HepG2 (cell line): ENCODE measurements around the gene ZKSCAN2. TPM values are rescaled to one million over a fixed set of nuclear protein-coding genes. Genes with fewer than 3 reads are reported as not detected.

Experiments
- ATRX ChIP-seq: sonication (generic); formaldehyde crosslinking; IDR thresholded peaks from 2 replicates; pipeline ENCODE4 v1.4.0; 2020; ENCODE audit warnings: missing genetic modification reagents, borderline replicate concordance
- CBX5 ChIP-seq: sonication (generic); formaldehyde crosslinking; IDR thresholded peaks from 2 replicates; pipeline ENCODE4 v1.4.0; 2020; ENCODE audit warnings: missing genetic modification reagents, borderline replicate concordance
- CCAR2 ChIP-seq: fragments of 200-400 bp; formaldehyde crosslinking; optimal IDR thresholded peaks from 2 replicates; pipeline ENCODE3; 2018; ENCODE audit warnings: low read depth, mild to moderate bottlenecking, low read length, moderate library complexity
- FIP1L1 ChIP-seq: fragments of 200-400 bp; formaldehyde crosslinking; IDR thresholded peaks from 2 replicates; pipeline ENCODE4 v1.6.1; 2018; ENCODE audit warnings: low read depth, mild to moderate bottlenecking, low read length, moderate library complexity, borderline replicate concordance; ENCODE audit not compliant: insufficient read depth
- HOXA7 ChIP-seq: sonication (generic); formaldehyde crosslinking; IDR thresholded peaks from 2 replicates; pipeline ENCODE4 v1.8.1; 2022; ENCODE audit warnings: mild to moderate bottlenecking, missing genetic modification reagents, moderate library complexity
- KLF9 ChIP-seq: IDR thresholded peaks from 2 replicates; pipeline ENCODE4 v1.6.1; 2016; ENCODE audit warnings: low read depth
- KMT2A ChIP-seq: sonication (generic); formaldehyde crosslinking; IDR thresholded peaks from 2 replicates; pipeline ENCODE4 v1.4.0; 2020; ENCODE audit warnings: missing genetic modification reagents
- MXD1 ChIP-seq: sonication (generic); formaldehyde crosslinking; IDR thresholded peaks from 2 replicates; pipeline ENCODE4 v1.4.0; 2020; ENCODE audit warnings: mild to moderate bottlenecking, missing genetic modification reagents
- NAIF1 ChIP-seq: sonication (generic); formaldehyde crosslinking; IDR thresholded peaks from 2 replicates; pipeline ENCODE4 v1.5.0; 2020; ENCODE audit warnings: mild to moderate bottlenecking, missing genetic modification reagents, borderline replicate concordance
- PHB2 ChIP-seq: fragments of 450-650 bp; IDR thresholded peaks from 2 replicates; pipeline ENCODE4 v1.6.1; 2018; ENCODE audit not compliant: partially characterized antibody
- PITX1 ChIP-seq: sonication (generic); formaldehyde crosslinking; IDR thresholded peaks from 2 replicates; pipeline ENCODE4 v1.5.1; 2020; ENCODE audit warnings: mild to moderate bottlenecking, missing genetic modification reagents
- PRDM4 ChIP-seq: sonication (generic); formaldehyde crosslinking; IDR thresholded peaks from 2 replicates; pipeline ENCODE4 v1.9.0; 2021; ENCODE audit warnings: missing genetic modification reagents, borderline replicate concordance
- SETDB1 ChIP-seq: sonication (generic); formaldehyde crosslinking; IDR thresholded peaks from 2 replicates; pipeline ENCODE4 v1.5.1; 2020; ENCODE audit warnings: missing genetic modification reagents, mild to moderate bottlenecking, borderline replicate concordance
- SMAD9 ChIP-seq: sonication (generic); formaldehyde crosslinking; IDR thresholded peaks from 2 replicates; pipeline ENCODE4 v1.5.1; 2020; ENCODE audit warnings: mild to moderate bottlenecking, missing genetic modification reagents
- SMARCC2 ChIP-seq: fragments of 450-650 bp; IDR thresholded peaks from 2 replicates; pipeline ENCODE4 v1.6.1; 2017; ENCODE audit warnings: antibody characterized with exemption, mild to moderate bottlenecking
- ZNF670 ChIP-seq: sonication (generic); formaldehyde crosslinking; IDR thresholded peaks from 2 replicates; pipeline ENCODE4 v1.8.0; 2022; ENCODE audit warnings: mild to moderate bottlenecking, missing genetic modification reagents, borderline replicate concordance
- ZNF773 ChIP-seq: sonication (generic); formaldehyde crosslinking; IDR thresholded peaks from 2 replicates; pipeline ENCODE4 v1.4.0; 2020; ENCODE audit warnings: missing genetic modification reagents, borderline replicate concordance
- ZNF781 ChIP-seq: sonication (generic); formaldehyde crosslinking; IDR thresholded peaks from 2 replicates; pipeline ENCODE4 v1.5.1; 2020; ENCODE audit warnings: borderline replicate concordance, mild to moderate bottlenecking, missing genetic modification reagents; ENCODE audit errors: not compliant biosample characterization
- polyA plus RNA-seq, 8 experiments: library from polyadenylated mRNA; depleted of rRNA in 3 of 8; stranded (reverse) in 7 of 8; unstranded in 1 of 8; fragments of >200 nt; fragmentation: Illumina TruSeq in 4 of 8; extraction: Trizol in 4 of 8; gene quantifications; 2 replicates each; pipeline versions ENCODE4 v1.2.1 to v1.2.3, GENCODE V29; 2011 to 2016; ENCODE audit warnings: low read depth in 4 of 8, missing spikeins in 1 of 8, mixed read lengths in 1 of 8; ENCODE audit not compliant: insufficient read depth in 1 of 8
- total RNA-seq, 5 experiments: library from RNA; depleted of rRNA; stranded (reverse); fragments of >200 nt; fragmentation: Illumina TruSeq; extraction: Trizol; gene quantifications; 2 replicates each; pipeline ENCODE4 v1.2.3, GENCODE V29; 2016; ENCODE audit warnings: low read depth in 1 of 5
- TF ChIP-seq, protein P1 (sequence below): sonication (generic); formaldehyde crosslinking; IDR thresholded peaks from 2 replicates; pipeline ENCODE4 v1.5.1; 2020; ENCODE audit warnings: mild to moderate bottlenecking, missing genetic modification reagents, borderline replicate concordance

The ZKSCAN2 gene
- total and polyA plus RNA-seq, 2 of the 13 experiments (the other 11 are each of a cell fraction or from before 2014, with no cell fraction given): 4.2 to 11.1 TPM

GRCh38 chr16:25257956-25258860 lies 563 bp upstream of the ZKSCAN2 start (continued):
- TF ChIP-seq CBX5 (CRISPR knock-in tag) (peak; percentile 94; the same call in 1 of the 2 replicates), SETDB1 (CRISPR knock-in tag) (no peak), ZNF773 (no peak; the same call in 1 of the 2 replicates), KMT2A (peak; percentile 78), MXD1 (CRISPR knock-in tag) (no peak; the same call in 1 of the 2 replicates), SMARCC2 (no peak), HOXA7 (CRISPR knock-in tag) (peak; percentile 95; the same call in 1 of the 2 replicates), ATRX (CRISPR knock-in tag) (peak; percentile 26; the same call in 1 of the 2 replicates), ZNF670 (CRISPR knock-in tag) (peak; percentile 74), FIP1L1 (peak; percentile 91; the same call in 1 of the 2 replicates), PITX1 (CRISPR knock-in tag) (peak; percentile 68; the same call in 1 of the 2 replicates), SMAD9 (CRISPR knock-in tag) (peak; percentile 92), ZNF781 (CRISPR knock-in tag) (peak; percentile 99), NAIF1 (CRISPR knock-in tag) (peak; percentile 59; the same call in 1 of the 2 replicates), CCAR2 (peak; percentile 70), KLF9 (CRISPR knock-in tag) (peak; percentile 80; the same call in 1 of the 2 replicates), PHB2 (no peak), PRDM4 (CRISPR knock-in tag) (no peak; the same call in 1 of the 2 replicates)
- TF ChIP-seq, protein P1, sequence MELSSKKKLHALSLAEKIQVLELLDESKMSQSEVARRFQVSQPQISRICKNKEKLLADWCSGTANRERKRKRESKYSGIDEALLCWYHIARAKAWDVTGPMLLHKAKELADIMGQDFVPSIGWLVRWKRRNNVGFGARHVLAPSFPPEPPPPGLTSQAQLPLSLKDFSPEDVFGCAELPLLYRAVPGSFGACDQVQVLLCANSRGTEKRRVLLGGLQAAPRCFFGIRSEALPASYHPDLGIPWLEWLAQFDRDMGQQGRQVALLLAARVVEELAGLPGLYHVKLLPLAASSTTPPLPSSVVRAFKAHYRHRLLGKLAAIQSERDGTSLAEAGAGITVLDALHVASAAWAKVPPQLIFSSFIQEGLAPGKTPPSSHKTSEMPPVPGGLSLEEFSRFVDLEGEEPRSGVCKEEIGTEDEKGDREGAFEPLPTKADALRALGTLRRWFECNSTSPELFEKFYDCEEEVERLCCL (CRISPR knock-in tag): no peak; the same call in 1 of the 2 replicates
